Esophagus squamous epithelium (tissue), 4 donors: Measurements from ENCODE around the gene PPP2R3A.
"Not testable (repeated sequence)": the region's sequence is repeated elsewhere in the genome, so short reads cannot be mapped to it uniquely, and the experiment has no call there.

Experiments used
- POLR2A ChIP-seq, 4 donors: fragments of 450-650 bp; IDR thresholded peaks; one replicate each; pipeline ENCODE4 v1.6.1; 2017; ENCODE audit warnings: antibody characterized with exemption in 4 of 4, mild to moderate bottlenecking in 4 of 4, moderate library complexity in 3 of 4
- TF ChIP-seq, protein P1 (sequence below), 6 experiments: fragments of 450-650 bp in 4 of 6; fragments of 200-600 bp in 2 of 6; sonication (generic) in 2 of 6; IDR thresholded peaks; one replicate each; pipeline ENCODE4 v1.5.1; 2016 to 2019; ENCODE audit warnings: antibody characterized with exemption in 6 of 6, mild to moderate bottlenecking in 4 of 6, moderate library complexity in 4 of 6

DNA sequence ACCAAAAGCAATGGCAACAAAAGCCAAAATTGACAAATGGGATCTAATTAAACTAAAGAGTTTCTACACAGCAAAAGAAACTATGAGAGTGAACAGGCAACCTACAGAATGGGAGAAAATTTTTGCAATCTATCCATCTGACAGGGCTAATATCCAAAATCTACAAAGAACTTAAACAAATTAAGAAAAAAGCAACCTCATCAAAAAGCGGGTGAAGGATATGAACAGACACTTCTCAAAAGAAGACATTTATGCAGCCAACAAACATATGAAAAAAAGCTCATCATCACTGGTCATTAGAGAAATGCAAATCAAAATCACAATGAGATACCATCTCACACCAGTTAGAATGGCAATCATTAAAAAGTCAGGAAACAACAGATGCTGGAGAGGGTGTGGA is 153.8 kb downstream of the PPP2R3A start:
- TF ChIP-seq POLR2A (IDR thresholded peaks at IDR 0.05) = not testable (repeated sequence)
- TF ChIP-seq, protein P1, sequence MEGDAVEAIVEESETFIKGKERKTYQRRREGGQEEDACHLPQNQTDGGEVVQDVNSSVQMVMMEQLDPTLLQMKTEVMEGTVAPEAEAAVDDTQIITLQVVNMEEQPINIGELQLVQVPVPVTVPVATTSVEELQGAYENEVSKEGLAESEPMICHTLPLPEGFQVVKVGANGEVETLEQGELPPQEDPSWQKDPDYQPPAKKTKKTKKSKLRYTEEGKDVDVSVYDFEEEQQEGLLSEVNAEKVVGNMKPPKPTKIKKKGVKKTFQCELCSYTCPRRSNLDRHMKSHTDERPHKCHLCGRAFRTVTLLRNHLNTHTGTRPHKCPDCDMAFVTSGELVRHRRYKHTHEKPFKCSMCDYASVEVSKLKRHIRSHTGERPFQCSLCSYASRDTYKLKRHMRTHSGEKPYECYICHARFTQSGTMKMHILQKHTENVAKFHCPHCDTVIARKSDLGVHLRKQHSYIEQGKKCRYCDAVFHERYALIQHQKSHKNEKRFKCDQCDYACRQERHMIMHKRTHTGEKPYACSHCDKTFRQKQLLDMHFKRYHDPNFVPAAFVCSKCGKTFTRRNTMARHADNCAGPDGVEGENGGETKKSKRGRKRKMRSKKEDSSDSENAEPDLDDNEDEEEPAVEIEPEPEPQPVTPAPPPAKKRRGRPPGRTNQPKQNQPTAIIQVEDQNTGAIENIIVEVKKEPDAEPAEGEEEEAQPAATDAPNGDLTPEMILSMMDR (IDR thresholded peaks at IDR 0.05) = not testable (repeated sequence)
